GM08714 (cell line): ENCODE results near the gene IRF1.
"Not testable (repeated sequence)": the region's sequence is repeated elsewhere in the genome, so short reads cannot be mapped to it uniquely, and the experiment has no call there.

Source experiments
- H3K4me3 ChIP-seq: fragments of 200-500 bp; sonication (Bioruptor generic); 2 replicates; pipeline ENCODE4 v1.5.1; 2014; ENCODE audit warnings: mild to moderate bottlenecking, low read length, inconsistent platforms
- ZNF274 ChIP-seq: IDR thresholded peaks from 2 replicates; pipeline ENCODE4 v1.6.1; 2012; ENCODE audit warnings: mild to moderate bottlenecking, low read depth, low read length

Gene IRF1

GRCh38 chr5:132445930-132446329 lies 44.6 kb downstream of the IRF1 start:
- TF ChIP-seq ZNF274 = no peak
- H3K4me3 ChIP-seq = no peak overlapping the region

DNA sequence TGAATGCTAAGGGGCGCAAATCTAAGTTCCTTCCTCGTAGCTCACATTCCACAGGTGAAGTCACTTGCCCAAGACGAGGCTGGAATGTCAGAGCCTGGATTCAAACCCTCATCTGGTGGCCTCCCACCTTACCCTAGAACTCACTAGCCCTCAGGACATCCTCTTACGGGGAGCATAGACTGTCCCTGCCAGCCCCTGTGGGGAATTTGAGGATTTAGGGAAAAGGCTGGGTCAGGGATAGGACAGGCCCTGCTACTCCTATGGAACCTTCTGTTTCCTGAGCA lies 45.0 kb downstream of the IRF1 start:
- TF ChIP-seq ZNF274 = no peak

GRCh38 chr5:132444841-132445639 lies 45.5 kb downstream of the IRF1 start:
- no peak for TF ChIP-seq ZNF274
- no peak overlapping the region for H3K4me3 ChIP-seq

More for the DNA sequence above, 45.0 kb downstream of the IRF1 start:
- no peak overlapping the region for H3K4me3 ChIP-seq

DNA sequence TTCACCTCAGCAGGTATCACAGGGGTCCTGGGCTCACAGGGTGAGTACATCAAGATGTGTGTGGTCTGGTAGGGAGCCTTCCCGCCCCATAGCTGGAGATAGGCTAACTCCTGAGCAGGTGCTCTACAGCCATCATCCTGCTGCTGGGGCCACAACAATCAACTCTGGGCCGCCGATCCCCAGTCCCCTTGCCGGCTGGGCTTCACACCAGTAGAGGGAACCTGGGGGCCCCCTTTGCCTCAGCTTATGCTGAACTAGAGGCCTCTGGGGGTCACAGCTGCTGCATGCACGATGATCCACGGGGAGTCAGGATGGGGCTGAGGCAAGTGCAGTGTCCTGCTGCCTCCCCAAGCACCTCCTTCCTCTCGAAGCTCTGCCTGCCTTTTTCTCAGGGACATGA lies 46.5 kb downstream of the IRF1 start:
- H3K4me3 ChIP-seq = no peak overlapping the region
- TF ChIP-seq ZNF274 = no peak

GRCh38 chr5:132439521-132440089 lies 51.0 kb downstream of the IRF1 start:
- TF ChIP-seq ZNF274 = no peak
- H3K4me3 ChIP-seq = no peak overlapping the region

- no peak for TF ChIP-seq ZNF274
- no peak overlapping the region for H3K4me3 ChIP-seq
Measured at GRCh38 chr5:132438917-132439316, 51.7 kb downstream of the IRF1 start.

DNA sequence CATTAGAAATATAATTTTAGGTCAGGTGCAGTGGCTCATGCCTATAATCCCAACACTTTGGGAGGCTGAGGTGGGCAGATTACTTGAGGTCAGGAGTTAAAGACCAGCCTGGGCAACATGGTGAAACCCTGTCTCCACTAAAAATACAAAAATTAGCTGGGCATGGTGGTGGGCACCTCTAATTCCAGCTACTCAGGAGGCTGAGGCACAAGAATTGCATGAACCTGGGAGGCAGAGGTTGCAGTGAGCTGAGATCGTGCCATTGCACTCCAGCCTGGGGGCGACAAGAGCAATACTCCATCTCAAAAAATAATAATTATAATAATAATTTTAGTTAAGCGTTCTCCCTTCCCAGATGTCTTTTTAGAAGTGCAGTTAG lies 52.3 kb downstream of the IRF1 start:
- not testable (repeated sequence) for H3K4me3 ChIP-seq

DNA sequence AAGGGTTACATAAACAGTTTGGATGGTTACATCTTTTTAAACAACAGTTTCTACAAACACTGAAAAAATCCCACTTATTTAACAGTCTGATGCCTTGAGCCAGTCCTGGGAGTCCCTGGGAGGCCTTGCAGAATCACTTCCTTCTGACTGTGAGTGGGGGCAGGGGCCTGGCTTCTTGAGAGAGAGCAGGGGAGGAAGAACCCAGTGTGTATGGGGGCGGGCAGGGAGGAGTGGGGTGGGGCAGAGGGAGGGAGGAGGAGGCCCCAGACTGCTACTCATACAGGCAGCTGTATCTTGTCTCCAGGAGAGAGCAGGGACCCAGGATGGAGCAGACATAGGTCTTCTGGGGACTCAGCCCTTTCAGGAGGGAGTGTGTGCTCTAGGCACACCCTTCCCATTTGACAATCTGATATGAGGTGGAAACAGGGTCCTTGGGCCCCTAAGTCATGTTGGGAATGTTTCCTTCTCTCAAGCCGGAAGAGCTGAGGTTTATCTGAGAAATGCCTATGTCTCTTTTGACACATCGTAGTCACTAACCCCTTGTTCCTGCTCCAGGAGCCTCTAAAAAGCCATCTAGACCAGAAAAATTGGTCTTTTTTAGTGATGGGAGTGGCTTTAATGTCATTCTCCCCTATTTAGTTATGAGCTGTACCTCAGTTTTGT lies 52.8 kb downstream of the IRF1 start:
- no peak for TF ChIP-seq ZNF274
- H3K4me3 ChIP-seq = no peak overlapping the region; the same call in 1 of the 2 replicates

- no peak for TF ChIP-seq ZNF274
- no peak overlapping the region for H3K4me3 ChIP-seq
Measured at GRCh38 chr5:132436936-132437335, 53.6 kb downstream of the IRF1 start.

DNA sequence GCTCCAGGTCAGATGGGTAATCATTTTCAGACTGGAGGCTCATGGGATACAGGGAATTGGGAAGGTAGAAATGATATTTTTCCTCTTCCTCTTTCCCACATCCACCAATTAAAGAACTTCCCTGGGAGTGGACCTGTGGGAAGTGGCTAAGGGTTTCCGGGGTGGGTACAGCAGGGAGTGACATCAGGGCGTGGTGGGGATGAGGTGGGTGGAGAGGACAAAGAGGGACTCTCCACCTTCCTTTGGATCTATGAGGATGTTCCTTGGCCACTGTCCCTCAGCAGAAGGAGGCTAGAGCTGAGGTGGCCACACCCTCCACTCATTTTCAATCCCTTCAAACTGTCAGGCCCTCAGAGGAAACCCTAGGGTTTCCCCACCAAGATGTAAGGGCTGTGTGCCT lies 54.7 kb downstream of the IRF1 start:
- TF ChIP-seq ZNF274 = no peak
- no peak overlapping the region for H3K4me3 ChIP-seq

GRCh38 chr5:132435447-132435846 lies 55.1 kb downstream of the IRF1 start:
- TF ChIP-seq ZNF274 = no peak
- no peak overlapping the region for H3K4me3 ChIP-seq

- no peak for TF ChIP-seq ZNF274
- no peak overlapping the region for H3K4me3 ChIP-seq
Measured at GRCh38 chr5:132434416-132435286, 55.9 kb downstream of the IRF1 start.

DNA sequence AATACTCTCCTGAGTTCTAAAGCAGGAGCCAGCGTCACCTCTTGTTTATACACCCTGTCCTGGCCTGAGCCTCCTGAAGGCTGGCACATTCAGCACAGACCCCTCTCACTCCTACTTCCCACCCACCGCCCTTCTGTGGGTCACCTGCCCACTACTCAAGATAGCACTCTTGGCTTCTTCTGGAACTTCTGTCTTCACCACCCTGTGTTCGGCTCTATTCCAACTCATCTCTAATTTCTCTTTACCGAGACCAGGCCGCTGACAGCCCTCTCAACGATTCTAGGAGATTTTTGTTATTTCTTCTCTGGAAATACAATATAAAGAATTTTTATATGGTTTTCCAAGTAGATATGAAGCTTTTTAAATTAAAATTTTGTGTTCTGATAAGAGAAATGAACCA lies 57.4 kb downstream of the IRF1 start:
- TF ChIP-seq ZNF274 = no peak
- H3K4me3 ChIP-seq = no peak overlapping the region

DNA sequence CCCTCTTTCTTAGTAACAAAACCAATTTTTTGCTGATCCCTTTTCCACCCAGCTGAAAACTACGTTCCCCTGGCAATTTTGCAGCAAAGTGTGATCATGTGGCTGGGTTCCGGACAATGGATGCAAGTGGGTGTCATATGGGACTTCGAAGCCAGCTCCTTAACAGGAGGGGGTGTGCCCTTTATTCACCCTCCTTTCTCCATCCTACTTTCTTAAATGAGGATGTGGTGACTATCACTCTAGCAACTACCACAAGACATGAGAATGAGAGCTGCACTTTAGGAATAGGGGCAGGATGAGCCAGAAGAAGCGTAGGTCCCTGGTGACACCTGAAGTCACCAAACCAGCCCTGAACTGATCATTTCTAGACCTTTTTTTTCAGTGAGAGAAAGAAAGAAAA lies 58.9 kb downstream of the IRF1 start:
- no peak overlapping the region for H3K4me3 ChIP-seq
- no peak for TF ChIP-seq ZNF274
